SKM-1 treated with dmso at 0.1 percent for 144 hours (cell line): Measurements from ENCODE around the gene GATAD2B.
"Not testable (repeated sequence)": the region's sequence is repeated elsewhere in the genome, so short reads cannot be mapped to it uniquely, and the experiment has no call there.

ENCODE experiments used
- DNase-seq: peaks from one replicate; lab custom pipeline; 2025; ENCODE audit not compliant: unreplicated experiment; lab: John Stamatoyannopoulos, UW

Gene GATAD2B

DNA sequence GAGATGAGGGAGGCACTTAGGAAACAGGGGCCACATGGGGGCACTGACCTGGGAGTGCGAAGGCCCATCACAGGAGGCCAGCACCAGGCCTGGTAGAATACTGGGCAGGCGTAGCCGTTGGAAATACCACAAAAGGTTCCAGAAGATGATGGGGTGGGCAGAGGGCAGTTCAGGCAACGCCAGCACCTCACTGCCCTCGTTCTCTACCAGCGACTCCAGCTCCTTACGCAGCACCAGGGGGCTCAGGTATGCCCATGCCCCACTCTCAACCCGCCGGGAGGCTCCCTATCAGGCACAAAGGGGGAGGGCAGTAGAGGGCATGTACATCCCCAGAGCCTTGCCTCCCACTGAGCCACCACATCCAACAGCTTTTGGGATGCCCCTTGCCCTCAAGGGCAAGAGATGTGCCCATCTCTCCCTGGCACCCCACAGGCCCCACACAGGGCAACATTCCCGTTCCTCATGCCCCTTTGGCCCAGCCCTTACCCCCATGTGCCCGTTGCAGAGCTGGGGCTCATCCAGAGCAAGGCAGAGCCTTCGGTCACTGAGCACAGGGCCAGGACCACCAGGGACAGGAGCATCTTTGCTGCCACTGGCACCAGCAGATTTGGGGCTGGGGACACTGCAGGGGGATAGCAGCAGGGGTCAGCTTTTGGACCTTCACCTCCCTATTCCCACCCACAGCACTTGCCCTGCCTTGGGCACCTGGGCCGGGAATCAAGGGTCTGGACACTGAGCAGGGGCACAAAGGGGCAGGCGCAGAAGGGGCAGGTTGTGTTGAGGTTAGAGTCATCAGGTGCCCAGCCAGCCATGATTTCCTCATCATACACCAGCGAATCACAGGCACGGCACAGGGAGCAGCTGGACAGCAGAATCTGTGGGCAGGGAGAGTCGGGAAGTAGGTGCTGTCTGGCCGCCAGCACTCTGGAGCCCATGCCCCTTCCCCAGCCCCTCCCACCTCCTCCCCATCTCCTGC is 9.7 kb upstream of the GATAD2B start:
- no peak for DNase-seq

DNA sequence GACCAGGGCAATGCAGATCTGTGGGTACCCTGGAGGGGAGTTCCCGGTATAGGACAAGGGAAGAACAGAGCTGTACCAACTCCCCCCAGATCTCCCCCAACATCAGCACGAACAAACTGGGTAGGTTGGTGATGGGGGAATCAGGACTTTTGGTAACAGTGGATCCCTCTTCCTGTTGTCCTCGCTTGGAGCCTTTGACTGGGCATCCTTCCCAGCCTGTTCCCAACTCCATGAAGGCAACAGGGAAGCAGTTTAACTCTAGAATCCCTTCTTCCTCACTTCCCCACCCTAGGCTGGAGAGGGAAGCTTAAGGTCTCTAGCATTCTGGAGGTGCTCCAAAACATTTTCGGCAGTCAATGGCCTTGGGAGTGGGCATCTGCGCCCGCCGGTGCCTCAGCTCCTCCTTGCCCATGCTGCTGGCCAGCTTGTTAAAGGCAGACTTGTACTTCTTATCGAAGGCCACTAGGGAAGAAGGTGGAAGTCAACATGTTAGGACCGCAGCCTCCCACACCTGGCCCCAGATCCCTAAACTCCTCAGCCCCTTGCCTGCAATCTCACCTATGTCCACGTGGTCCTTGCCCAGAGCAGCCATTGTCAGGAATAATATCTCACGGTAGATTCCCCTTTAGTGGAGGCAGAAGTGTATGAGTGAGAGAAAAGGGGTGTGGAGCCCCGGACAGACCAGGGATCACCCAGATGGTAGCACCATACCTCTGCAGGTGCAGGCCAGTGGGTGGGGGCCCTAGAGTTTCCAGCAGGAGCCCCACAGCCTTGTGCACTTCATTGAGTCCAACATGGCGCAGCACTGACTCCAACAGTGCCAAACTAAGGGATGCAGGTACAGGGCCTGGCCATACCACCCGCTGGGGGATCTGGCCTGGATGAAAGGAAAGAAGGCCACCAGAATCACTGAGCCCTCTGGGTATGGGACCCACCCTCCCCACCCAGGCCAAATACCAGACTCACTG is 7.5 kb upstream of the GATAD2B start:
- DNase-seq = no peak

DNA sequence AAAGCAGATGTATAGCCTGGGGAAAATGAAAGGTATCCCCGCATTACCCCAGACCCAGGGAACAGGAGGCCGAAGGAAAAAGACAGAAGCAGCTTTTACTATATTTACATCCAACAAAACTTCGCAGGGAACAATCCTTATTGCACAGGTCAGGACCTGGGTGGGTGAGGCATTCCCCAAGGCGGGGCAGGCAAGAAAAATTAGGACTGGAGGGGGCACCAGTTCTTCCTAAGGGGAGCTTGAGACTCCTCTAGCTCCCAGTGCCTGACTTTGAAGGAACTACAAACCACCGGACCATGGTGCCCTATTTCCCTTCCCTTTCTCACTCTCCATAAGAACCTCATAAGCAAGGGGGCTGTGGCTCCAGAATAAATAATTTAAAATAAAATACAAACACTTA is 6.7 kb upstream of the GATAD2B start:
- DNase-seq = no peak

GRCh38 chr1:153928791-153929341 is 6.1 kb upstream of the GATAD2B start:
- DNase-seq = no peak

GRCh38 chr1:153928245-153928644 is 5.5 kb upstream of the GATAD2B start:
- DNase-seq = no peak

DNA sequence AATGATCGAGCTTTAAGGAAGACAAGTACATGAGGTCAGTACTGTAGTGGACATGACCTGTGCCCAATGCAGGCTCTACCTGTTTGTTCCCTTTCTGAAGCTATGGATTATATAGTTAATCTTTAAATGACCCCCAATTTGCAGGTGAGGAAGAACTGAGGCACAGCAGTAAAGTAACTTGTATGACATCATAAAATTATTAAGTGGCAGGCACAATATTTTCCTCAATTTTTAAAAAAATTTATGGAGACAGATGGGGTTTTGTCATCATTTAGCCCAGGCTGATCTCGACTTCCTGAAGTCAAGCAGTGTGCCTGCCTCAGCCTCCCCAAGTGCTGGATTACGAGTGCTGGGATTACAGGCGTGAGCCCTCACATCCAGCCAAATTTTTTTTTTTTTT is 3.6 kb upstream of the GATAD2B start:
- DNase-seq = no peak

GRCh38 chr1:153922076-153922971 is 448 bp downstream of the GATAD2B start:
- DNase-seq = peak; percentile 86

DNA sequence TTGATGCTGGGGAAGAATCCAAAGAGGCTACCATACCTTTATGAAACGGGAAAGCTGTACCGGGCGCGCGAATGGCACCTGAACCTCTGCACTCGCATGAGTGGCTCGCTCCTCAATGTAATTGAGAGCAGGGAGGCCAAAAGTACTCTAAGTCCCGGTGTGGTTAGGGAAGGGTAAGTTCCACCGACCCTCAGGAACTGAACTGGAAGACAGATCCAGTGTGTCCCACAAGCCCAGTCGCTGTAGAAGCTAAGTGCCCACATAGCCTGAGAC is 1.0 kb downstream of the GATAD2B start:
- DNase-seq = no peak

DNA sequence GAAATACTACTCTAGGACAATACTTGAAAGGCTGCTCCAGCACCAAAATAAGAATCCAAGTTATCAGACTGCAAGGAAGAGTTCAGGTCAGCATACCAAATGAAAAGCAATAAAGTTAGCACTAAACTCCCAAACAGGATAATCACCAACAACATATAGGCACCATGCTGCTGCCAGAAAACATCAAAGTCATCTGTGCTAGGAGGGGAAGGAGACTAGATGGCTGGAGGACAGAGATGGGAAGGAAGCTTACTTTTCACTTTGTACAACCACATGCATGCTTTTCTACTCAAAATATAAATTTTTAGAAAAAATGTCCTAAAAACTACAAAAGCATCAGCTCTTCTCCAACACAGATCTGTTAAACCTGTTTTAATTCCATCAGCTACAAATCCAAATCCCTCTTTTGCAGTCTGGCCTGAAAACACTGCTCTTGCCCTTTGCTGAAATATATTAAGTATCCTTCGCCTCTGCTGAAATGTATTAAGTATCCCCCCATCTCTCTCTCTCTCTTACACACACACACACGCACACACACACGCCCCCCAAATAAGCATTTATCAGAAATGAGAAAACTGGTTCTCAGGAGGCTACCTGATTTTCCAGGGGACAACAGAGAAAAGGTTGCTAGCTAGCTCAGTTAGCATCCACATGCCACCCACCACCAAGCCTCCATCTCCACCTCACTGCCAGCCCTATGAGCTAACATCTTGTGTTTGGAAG is 1.5 kb downstream of the GATAD2B start:
- DNase-seq = no peak

DNA sequence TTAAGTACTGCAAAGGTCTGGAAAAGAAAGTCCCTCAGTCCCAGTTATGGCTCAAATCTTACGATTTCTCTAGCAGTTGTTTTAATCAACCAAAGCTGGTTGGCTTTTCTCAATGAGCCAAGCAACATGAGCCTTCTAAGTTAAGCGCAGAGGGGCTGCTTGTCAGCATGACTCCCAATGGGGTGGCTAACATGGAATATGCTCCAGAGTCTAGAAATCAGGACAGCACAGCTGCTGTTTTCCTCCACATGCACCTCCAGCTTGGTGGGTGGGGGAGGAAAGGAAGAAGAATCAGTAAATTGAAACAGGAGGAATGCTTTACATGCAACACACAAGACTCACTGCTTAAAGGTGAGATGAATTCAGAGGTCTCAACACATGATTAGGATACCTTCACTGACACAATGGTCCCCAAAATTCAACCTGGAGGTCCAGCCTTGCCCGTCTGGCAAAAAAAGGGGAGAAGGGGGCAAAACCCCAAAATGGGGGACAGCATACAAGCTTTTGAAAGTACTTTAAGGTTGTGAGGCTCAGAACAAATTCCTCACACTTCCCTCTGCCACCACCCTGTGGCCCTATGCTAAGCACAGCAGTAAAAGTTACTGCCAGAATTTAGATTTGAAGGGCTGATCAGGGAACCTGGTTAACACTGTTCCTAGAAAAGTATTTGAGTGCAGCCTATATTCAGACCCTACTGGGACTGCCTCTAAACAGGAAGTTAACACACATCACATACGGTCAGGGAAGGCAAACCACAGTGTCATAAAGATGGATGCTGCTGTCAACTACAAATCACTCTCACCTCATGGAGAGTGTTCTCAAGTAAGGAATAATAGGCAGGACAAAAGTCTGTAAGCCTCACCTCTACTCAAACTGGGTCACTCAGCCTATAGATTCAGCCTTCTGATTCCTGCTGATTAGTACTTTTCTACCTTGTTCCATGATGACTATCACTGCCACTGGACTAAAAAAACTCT is 2.6 kb downstream of the GATAD2B start:
- DNase-seq = peak; percentile 68

GRCh38 chr1:153916297-153916696 is 6.5 kb downstream of the GATAD2B start:
- DNase-seq = no peak

DNA sequence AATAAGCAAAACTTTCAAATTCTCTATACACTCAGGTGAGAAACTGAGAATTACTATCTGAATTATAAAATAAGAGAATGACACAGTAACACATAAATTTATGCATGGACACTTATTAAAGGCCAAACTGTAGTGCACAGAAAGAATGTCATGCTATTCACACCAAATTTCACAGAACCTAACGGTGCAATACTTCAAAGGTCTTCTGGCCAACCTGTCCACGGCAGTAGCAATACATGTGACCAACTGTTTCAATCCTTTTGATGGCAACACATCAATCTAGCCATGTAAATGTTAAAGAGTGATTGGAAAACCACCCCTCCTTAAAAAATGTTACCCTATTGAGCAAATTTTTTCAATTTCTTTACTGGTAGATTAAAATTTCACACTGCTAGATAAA is 10.4 kb downstream of the GATAD2B start:
- DNase-seq = no peak

DNA sequence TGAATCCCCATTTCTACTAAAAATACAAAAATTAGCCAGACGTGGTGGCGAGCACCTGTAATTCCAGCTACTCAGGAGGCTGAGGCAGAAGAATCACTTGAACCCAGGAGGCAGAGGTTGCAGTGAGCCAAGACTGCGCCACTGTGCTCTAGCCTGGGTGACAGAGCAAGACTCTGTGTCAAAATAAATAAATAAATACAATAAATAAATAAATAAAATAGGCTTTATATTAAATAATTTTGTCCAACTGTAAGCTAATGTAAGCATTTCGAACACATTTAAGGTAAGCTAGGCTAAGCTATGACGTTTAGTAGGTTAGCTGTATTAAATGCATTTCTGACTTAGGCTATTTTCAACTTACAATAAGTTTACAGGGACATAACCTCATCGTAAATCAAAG is 12.2 kb downstream of the GATAD2B start:
- not testable (repeated sequence) for DNase-seq

GRCh38 chr1:153908071-153908470 is 14.7 kb downstream of the GATAD2B start:
- DNase-seq = no peak

DNA sequence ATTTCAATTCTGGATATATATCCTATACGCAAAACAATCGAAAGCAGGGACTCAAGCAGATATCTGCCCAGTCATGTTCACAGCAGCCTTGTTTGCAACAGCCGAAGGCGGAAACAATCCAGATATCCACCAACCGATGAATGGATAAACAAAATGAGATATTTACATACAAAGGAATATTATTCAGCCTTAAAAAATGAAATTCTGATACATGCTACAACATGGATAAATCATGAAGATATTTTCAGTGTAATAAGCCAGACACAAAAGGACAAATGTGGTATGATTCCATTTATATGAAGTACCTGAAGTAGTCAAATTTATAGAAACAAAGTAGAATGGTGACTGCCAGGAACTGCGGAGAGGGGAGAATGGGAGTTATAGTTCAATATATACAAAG is 15.6 kb downstream of the GATAD2B start:
- DNase-seq = no peak

- DNase-seq = no peak
Measured at GRCh38 chr1:153906396-153906795, 16.4 kb downstream of the GATAD2B start.

DNA sequence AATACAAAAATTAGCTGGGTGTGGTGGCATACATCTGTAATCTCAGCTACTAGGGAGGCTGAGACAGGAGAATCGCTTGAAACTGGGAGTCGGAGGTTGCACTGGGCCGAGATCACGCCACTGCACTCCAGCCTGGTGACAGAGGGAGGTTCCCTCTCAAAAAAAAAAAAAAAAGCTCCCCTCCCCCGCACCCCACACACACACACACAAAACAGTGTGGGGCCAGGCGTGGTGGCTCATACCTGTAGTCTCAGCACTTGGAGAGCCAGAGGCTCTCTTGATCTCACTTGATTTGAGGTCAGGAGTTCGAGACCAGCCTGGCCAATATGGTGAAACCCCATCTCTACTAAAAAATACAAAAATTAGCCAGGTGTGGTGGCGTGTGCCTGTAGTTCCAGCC is 16.9 kb downstream of the GATAD2B start:
- not testable (repeated sequence) for DNase-seq

GRCh38 chr1:153903841-153904455 is 18.8 kb downstream of the GATAD2B start:
- DNase-seq = no peak
